ENCODE data around the gene TBC1D10A. TPM values are rescaled to one million over a fixed set of nuclear protein-coding genes. Genes with fewer than 3 reads are reported as not detected.
"Not testable (repeated sequence)": the region's sequence is repeated elsewhere in the genome, so short reads cannot be mapped to it uniquely, and the experiment has no call there.

The TBC1D10A gene
- total RNA-seq, 1 donor from 2014 or later, result 12.6 TPM

GRCh38 chr22:30348404-30348803, 21.7 kb upstream of the TBC1D10A start:
- H3K9me3 Mint-ChIP-seq (ENCODE audit: unreplicated experiment), result no peaks in the 10 kb centered on the region
- no peak overlapping the region for H3K27ac Mint-ChIP-seq (ENCODE audit: unreplicated experiment)
- H3K27me3 Mint-ChIP-seq (ENCODE audit: unreplicated experiment), result no peaks in the 10 kb centered on the region
- H3K36me3 Mint-ChIP-seq (ENCODE audit: unreplicated experiment), result peaks cover 43% of the 10 kb centered on the region
- H3K4me3 Mint-ChIP-seq (ENCODE audit: unreplicated experiment), result no peak overlapping the region
- no peaks in the 10 kb centered on the region for H3K4me1 Mint-ChIP-seq (ENCODE audit: unreplicated experiment)
- TF ChIP-seq CTCF (IDR thresholded peaks at IDR 0.05), result no peak
- no peak for DNase-seq (ENCODE audit: extremely low spot score, unreplicated experiment)

GRCh38 chr22:30347255-30347892, 20.6 kb upstream of the TBC1D10A start:
- H3K4me3 Mint-ChIP-seq (ENCODE audit: unreplicated experiment), result no peak overlapping the region
- DNase-seq (ENCODE audit: extremely low spot score, unreplicated experiment), result no peak
- no peak overlapping the region for H3K27ac Mint-ChIP-seq (ENCODE audit: unreplicated experiment)
- no peaks in the 10 kb centered on the region for H3K9me3 Mint-ChIP-seq (ENCODE audit: unreplicated experiment)
- no peaks in the 10 kb centered on the region for H3K27me3 Mint-ChIP-seq (ENCODE audit: unreplicated experiment)
- H3K4me1 Mint-ChIP-seq (ENCODE audit: unreplicated experiment), result no peaks in the 10 kb centered on the region
- peaks cover 43% of the 10 kb centered on the region for H3K36me3 Mint-ChIP-seq (ENCODE audit: unreplicated experiment)
- TF ChIP-seq CTCF (IDR thresholded peaks at IDR 0.05), result no peak

- TF ChIP-seq CTCF (IDR thresholded peaks at IDR 0.05), result no peak
- no peaks in the 10 kb centered on the region for H3K27me3 Mint-ChIP-seq (ENCODE audit: unreplicated experiment)
- peaks cover 2% of the 10 kb centered on the region for H3K4me1 Mint-ChIP-seq (ENCODE audit: unreplicated experiment)
- DNase-seq (ENCODE audit: extremely low spot score, unreplicated experiment), result no peak
- H3K4me3 Mint-ChIP-seq (ENCODE audit: unreplicated experiment), result no peak overlapping the region
- H3K27ac Mint-ChIP-seq (ENCODE audit: unreplicated experiment), result no peak overlapping the region
- H3K9me3 Mint-ChIP-seq (ENCODE audit: unreplicated experiment), result no peaks in the 10 kb centered on the region
- H3K36me3 Mint-ChIP-seq (ENCODE audit: unreplicated experiment), result peaks cover 45% of the 10 kb centered on the region
These were observed 17.9 kb upstream of the TBC1D10A start for GRCh38 chr22:30344447-30345200.

GRCh38 chr22:30340911-30341685, 14.4 kb upstream of the TBC1D10A start:
- Mint-ChIP-seq H3K4me1 (ENCODE audit: unreplicated experiment) (peaks cover 2% of the 10 kb centered on the region), H3K27me3 (ENCODE audit: unreplicated experiment) (no peaks in the 10 kb centered on the region), H3K36me3 (ENCODE audit: unreplicated experiment) (peaks cover 61% of the 10 kb centered on the region), H3K27ac (ENCODE audit: unreplicated experiment) (no peak overlapping the region), H3K9me3 (ENCODE audit: unreplicated experiment) (no peaks in the 10 kb centered on the region), H3K4me3 (ENCODE audit: unreplicated experiment) (no peak overlapping the region)
- no peak for TF ChIP-seq CTCF (IDR thresholded peaks at IDR 0.05)
- DNase-seq (ENCODE audit: extremely low spot score, unreplicated experiment), result no peak

GRCh38 chr22:30338802-30339201, 12.1 kb upstream of the TBC1D10A start:
- Mint-ChIP-seq H3K4me3 (ENCODE audit: unreplicated experiment) (no peak overlapping the region), H3K36me3 (ENCODE audit: unreplicated experiment) (peaks cover 68% of the 10 kb centered on the region), H3K9me3 (ENCODE audit: unreplicated experiment) (no peaks in the 10 kb centered on the region), H3K27ac (ENCODE audit: unreplicated experiment) (no peak overlapping the region), H3K4me1 (ENCODE audit: unreplicated experiment) (peaks cover 2% of the 10 kb centered on the region), H3K27me3 (ENCODE audit: unreplicated experiment) (no peaks in the 10 kb centered on the region)
- DNase-seq (ENCODE audit: extremely low spot score, unreplicated experiment), result no peak
- TF ChIP-seq CTCF (IDR thresholded peaks at IDR 0.05), result no peak

- H3K36me3 Mint-ChIP-seq (ENCODE audit: unreplicated experiment), result peaks cover 67% of the 10 kb centered on the region
- not testable (repeated sequence) for H3K27me3 Mint-ChIP-seq (ENCODE audit: unreplicated experiment); H3K4me1 Mint-ChIP-seq (ENCODE audit: unreplicated experiment); DNase-seq (ENCODE audit: extremely low spot score, unreplicated experiment); H3K9me3 Mint-ChIP-seq (ENCODE audit: unreplicated experiment); H3K4me3 Mint-ChIP-seq (ENCODE audit: unreplicated experiment); H3K27ac Mint-ChIP-seq (ENCODE audit: unreplicated experiment)
These were observed 11.6 kb upstream of the TBC1D10A start for GRCh38 chr22:30338341-30338740.

Data from osteocyte (in vitro differentiated cells).